B cell (primary cell): Measurements from ENCODE around the gene ZNF672. TPM values are rescaled to one million over a fixed set of nuclear protein-coding genes. Genes with fewer than 3 reads are reported as not detected.

ENCODE experiments used
- ATAC-seq: fragments of 200-7000 bp; cut with Tn5 transposase; one replicate; pipeline ENCODE4 v1.10.0; 2021; ENCODE audit warnings: low read depth, mild to moderate bottlenecking, moderate number of reproducible peaks, moderate library complexity
- CTCF ChIA-PET: fragments of 350-600 bp; sonication (Branson Sonifier 250); formaldehyde crosslinking; loops from one replicate; lab custom pipeline; 2021; ENCODE audit warnings: antibody characterized with exemption, inconsistent platforms; lab: Charles Lee
- POLR2A ChIA-PET: fragments of 350-600 bp; sonication (Branson Sonifier 250); formaldehyde crosslinking; loops from one replicate; lab custom pipeline; 2021; ENCODE audit warnings: antibody characterized with exemption; lab: Charles Lee
- DNase-seq: peaks from one replicate; pipeline ENCODE4 v3.0.0; 2013
- H2AFZ ChIP-seq: 2 replicates; pipeline ENCODE4 v1.6.1; 2012; ENCODE audit warnings: mild to moderate bottlenecking, low read depth, low read length; ENCODE audit not compliant: insufficient read depth, poor library complexity, severe bottlenecking
- H3K27ac ChIP-seq, 2 donors: 1 replicate in 1 of 2; 2 replicates in 1 of 2; pipeline ENCODE4 v1.5.1; 2012 to 2013; ENCODE audit warnings: low read length in 2 of 2, mild to moderate bottlenecking in 2 of 2, moderate library complexity in 1 of 2
- H3K27me3 ChIP-seq, 4 experiments: fragments of 200-600 bp in 1 of 4; sonication (generic) in 1 of 4; replicated peaks in 1 of 4; 1 replicate in 2 of 4; 2 replicates in 2 of 4; pipeline versions ENCODE4 v1.6.1 to v1.7.0; 2013 to 2016; ENCODE audit warnings: low read length in 3 of 4, mild to moderate bottlenecking in 2 of 4, mixed read lengths in 1 of 4, moderate library complexity in 1 of 4; ENCODE audit not compliant: insufficient read depth in 4 of 4, control insufficient read depth in 3 of 4; ENCODE audit errors: control extremely low read depth in 1 of 4
- H3K36me3 ChIP-seq, 2 experiments: replicated peaks in 1 of 2; 1 replicate in 1 of 2; 2 replicates in 1 of 2; pipeline versions ENCODE4 v1.6.1 to v1.7.1; 2013; ENCODE audit warnings: low read length in 1 of 2; ENCODE audit not compliant: insufficient read depth in 2 of 2, control insufficient read depth in 1 of 2; ENCODE audit errors: control extremely low read depth in 1 of 2, extremely low read depth in 1 of 2
- H3K4me1 ChIP-seq, 2 donors: fragments of 200-600 bp in 1 of 2; sonication (generic) in 1 of 2; 1 replicate in 1 of 2; 2 replicates in 1 of 2; pipeline versions ENCODE4 v1.5.1 to v1.6.1; 2013 to 2017; ENCODE audit warnings: low read length in 2 of 2; ENCODE audit not compliant: control insufficient read depth in 2 of 2, insufficient read depth in 2 of 2
- H3K4me2 ChIP-seq: replicated peaks from 2 replicates; pipeline ENCODE3; 2012; ENCODE audit warnings: mild to moderate bottlenecking, low read depth, low read length; ENCODE audit not compliant: poor library complexity, severe bottlenecking
- H3K4me3 ChIP-seq, 5 experiments: fragments of 200-600 bp in 1 of 5; sonication (generic) in 1 of 5; 1 replicate in 3 of 5; 2 replicates in 2 of 5; pipeline versions ENCODE4 v1.5.1 to v1.7.0; 2011 to 2016; ENCODE audit warnings: low read length in 4 of 5, mild to moderate bottlenecking in 4 of 5, low read depth in 2 of 5, control low read depth in 1 of 5, moderate library complexity in 1 of 5; ENCODE audit not compliant: insufficient read depth in 1 of 5; ENCODE audit errors: control extremely low read depth in 1 of 5, extremely low read depth in 1 of 5
- H3K79me2 ChIP-seq: fragments of 200-600 bp; sonication (generic); one replicate; pipeline ENCODE4 v1.6.0; 2016; ENCODE audit warnings: low read length; ENCODE audit not compliant: control insufficient read depth, insufficient read depth
- H3K9ac ChIP-seq: fragments of 200-600 bp; sonication (generic); 2 replicates; pipeline ENCODE4 v1.6.1; 2017; ENCODE audit warnings: mild to moderate bottlenecking, low read length, moderate library complexity
- H3K9me3 ChIP-seq, 3 donors: one replicate each; pipeline versions ENCODE4 v1.6.1 to v1.7.1; 2013; ENCODE audit warnings: low read length in 2 of 3; ENCODE audit not compliant: control insufficient read depth in 2 of 3, insufficient read depth in 1 of 3; ENCODE audit errors: control extremely low read depth in 1 of 3
- H4K20me1 ChIP-seq: 2 replicates; pipeline ENCODE4 v1.6.0; 2012; ENCODE audit warnings: mild to moderate bottlenecking, low read length; ENCODE audit not compliant: insufficient read depth, control insufficient read depth, poor library complexity, severe bottlenecking
- H3K27ac Mint-ChIP-seq: one replicate; pipeline ENCODE4 v1.8.0; 2021; ENCODE audit warnings: mixed read lengths
- H3K27me3 Mint-ChIP-seq: one replicate; pipeline ENCODE4 v1.8.0; 2021; ENCODE audit warnings: mixed read lengths
- H3K4me1 Mint-ChIP-seq: one replicate; pipeline ENCODE4 v1.8.0; 2021; ENCODE audit warnings: mixed read lengths
- H3K4me3 Mint-ChIP-seq: one replicate; pipeline ENCODE4 v1.8.0; 2021; ENCODE audit warnings: mixed read lengths
- H3K9me3 Mint-ChIP-seq: one replicate; pipeline ENCODE4 v1.8.0; 2022; ENCODE audit warnings: mixed read lengths; ENCODE audit not compliant: insufficient read depth
- EZH2 ChIP-seq: IDR thresholded peaks from 2 replicates; pipeline ENCODE4 v1.6.1; 2012; ENCODE audit warnings: borderline replicate concordance, low read depth, mild to moderate bottlenecking, moderate library complexity, low read length; ENCODE audit not compliant: insufficient read depth, poor library complexity, severe bottlenecking
- WGBS: methylation state at CpG from one replicate; pipeline ENCODE4 v1.1.5; 2013; ENCODE audit warnings: missing lambda C conversion rate; ENCODE audit not compliant: insufficient coverage; 5-methylcytosine and 5-hydroxymethylcytosine counted together
- intact Hi-C: fragments of 100-400 bp; cut with micrococcal nuclease; formaldehyde crosslinking; loops from one replicate; pipeline ENCODE4 v1.10.0; 2022
- polyA plus RNA-seq: library from polyadenylated mRNA; depleted of rRNA; stranded (reverse); fragments of >200 nt; gene quantifications from 2 replicates; pipeline ENCODE4 v1.2.3, GENCODE V29; 2012
- total RNA-seq, 2 donors: library from RNA; stranded (reverse); fragments of 120-200 nt in 1 of 2; gene quantifications; 1 replicate in 1 of 2; 2 replicates in 1 of 2; pipeline versions ENCODE4 v1.2.3 to v1.2.4, GENCODE V29; 2013 to 2022
- TF ChIP-seq, protein P1 (sequence below): fragments of 200-600 bp; IDR thresholded peaks from one replicate; pipeline ENCODE4 v1.8.0; 2022; ENCODE audit warnings: antibody characterized with exemption, mild to moderate bottlenecking

Gene ZNF672
- total and polyA plus RNA-seq, 2 donors (not counting 1 experiment from before 2014, with no cell fraction given), result 46.4 to 56.3 TPM

GRCh38 chr1:248841702-248842395, 3.8 kb downstream of the ZNF672 start:
- intact Hi-C loops, result no loop called here
- no peaks in the 10 kb centered on the region for H3K9me3 Mint-ChIP-seq
- no peak for ATAC-seq
- peaks cover 72% of the 10 kb centered on the region for H3K79me2 ChIP-seq
- no peak for TF ChIP-seq EZH2
- TF ChIP-seq, protein P1, sequence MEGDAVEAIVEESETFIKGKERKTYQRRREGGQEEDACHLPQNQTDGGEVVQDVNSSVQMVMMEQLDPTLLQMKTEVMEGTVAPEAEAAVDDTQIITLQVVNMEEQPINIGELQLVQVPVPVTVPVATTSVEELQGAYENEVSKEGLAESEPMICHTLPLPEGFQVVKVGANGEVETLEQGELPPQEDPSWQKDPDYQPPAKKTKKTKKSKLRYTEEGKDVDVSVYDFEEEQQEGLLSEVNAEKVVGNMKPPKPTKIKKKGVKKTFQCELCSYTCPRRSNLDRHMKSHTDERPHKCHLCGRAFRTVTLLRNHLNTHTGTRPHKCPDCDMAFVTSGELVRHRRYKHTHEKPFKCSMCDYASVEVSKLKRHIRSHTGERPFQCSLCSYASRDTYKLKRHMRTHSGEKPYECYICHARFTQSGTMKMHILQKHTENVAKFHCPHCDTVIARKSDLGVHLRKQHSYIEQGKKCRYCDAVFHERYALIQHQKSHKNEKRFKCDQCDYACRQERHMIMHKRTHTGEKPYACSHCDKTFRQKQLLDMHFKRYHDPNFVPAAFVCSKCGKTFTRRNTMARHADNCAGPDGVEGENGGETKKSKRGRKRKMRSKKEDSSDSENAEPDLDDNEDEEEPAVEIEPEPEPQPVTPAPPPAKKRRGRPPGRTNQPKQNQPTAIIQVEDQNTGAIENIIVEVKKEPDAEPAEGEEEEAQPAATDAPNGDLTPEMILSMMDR, result peak; percentile 58
- no peak overlapping the region for H2AFZ ChIP-seq
- peaks cover 32 to 42% of the 10 kb centered on the region in 2 donors for H3K4me1 ChIP-seq
- peak overlapping the region; percentile 33 for H3K27ac Mint-ChIP-seq
- peaks cover 28% of the 10 kb centered on the region for H4K20me1 ChIP-seq
- ChIA-PET POLR2A (interaction anchor here (2.4 kb wide), 1 partner anchor 17 kb away, joined by 10 read pairs; the partner anchor contains the start of gene ZNF692), CTCF (interaction anchor here (1.0 to 4.8 kb wide), 4 partner anchors 9 to 84 kb away, joined by 3 to 36 read pairs (median 6); partner anchors contain the start of gene ZNF692)
- no peak overlapping the region for H3K9ac ChIP-seq
- H3K27me3 ChIP-seq, result no peaks in the 10 kb centered on the region
- H3K36me3 ChIP-seq, result peaks cover 6 to 44% of the 10 kb centered on the region in 2 experiments
- WGBS, result 66% methylated on average over 10 of the region's 12 CpGs
- no peaks in the 10 kb centered on the region for H3K27me3 Mint-ChIP-seq
- H3K4me2 ChIP-seq, result no peak overlapping the region
- DNase-seq, result peak; percentile 42
- H3K27ac ChIP-seq, result peak overlapping the region in 1 of 2 donors; percentile 11
- H3K4me3 Mint-ChIP-seq, result no peak overlapping the region
- H3K9me3 ChIP-seq, result no peaks in the 10 kb centered on the region
- H3K4me1 Mint-ChIP-seq, result peaks cover 38% of the 10 kb centered on the region
- no peak overlapping the region for H3K4me3 ChIP-seq

GRCh38 chr1:248842781-248843331, 4.8 kb downstream of the ZNF672 start:
- WGBS, result 90% methylated on average over 4 of the region's 8 CpGs
- Histone ChIP-seq H3K4me1 (peaks cover 25 to 34% of the 10 kb centered on the region in 2 donors), H3K9ac (no peak overlapping the region), H3K4me2 (no peak overlapping the region), H3K36me3 (peaks cover 6 to 51% of the 10 kb centered on the region in 2 experiments), H3K27me3 (no peaks in the 10 kb centered on the region), H2AFZ (no peak overlapping the region), H3K79me2 (peaks cover 63% of the 10 kb centered on the region), H3K27ac (peak overlapping the region in 1 of 2 donors; percentile 6), H3K9me3 (peaks cover 0 to 4% (median 0%) of the 10 kb centered on the region in 3 donors), H4K20me1 (peaks cover 31% of the 10 kb centered on the region), H3K4me3 (no peak overlapping the region)
- H3K9me3 Mint-ChIP-seq, result no peaks in the 10 kb centered on the region
- peaks cover 38% of the 10 kb centered on the region for H3K4me1 Mint-ChIP-seq
- intact Hi-C loops, result no loop called here
- peak overlapping the region; percentile 67 for H3K27ac Mint-ChIP-seq
- ChIA-PET CTCF (interaction anchor here (0.9 to 4.8 kb wide), 3 partner anchors 15 to 83 kb away, joined by 3 to 36 read pairs (median 7); partner anchors contain the start of gene ZNF692), POLR2A (interaction anchor here (2.4 kb wide), 1 partner anchor 16 kb away, joined by 10 read pairs; the partner anchor contains the start of gene ZNF692)
- TF ChIP-seq EZH2, result no peak
- TF ChIP-seq, protein P1, result no peak
- H3K27me3 Mint-ChIP-seq, result no peaks in the 10 kb centered on the region
- no peak for DNase-seq
- ATAC-seq, result no peak
- H3K4me3 Mint-ChIP-seq, result no peak overlapping the region
